Measurements from ENCODE around the gene HIRA. TPM values are rescaled to one million over a fixed set of nuclear protein-coding genes. Genes with fewer than 3 reads are reported as not detected.
A peak's percentile ranks its signal among the peaks of the same experiment; 100 is the strongest.

The HIRA gene
- total and polyA plus RNA-seq, 10 donors, result 8.9 to 31.7 (median 24.6) TPM

DNA sequence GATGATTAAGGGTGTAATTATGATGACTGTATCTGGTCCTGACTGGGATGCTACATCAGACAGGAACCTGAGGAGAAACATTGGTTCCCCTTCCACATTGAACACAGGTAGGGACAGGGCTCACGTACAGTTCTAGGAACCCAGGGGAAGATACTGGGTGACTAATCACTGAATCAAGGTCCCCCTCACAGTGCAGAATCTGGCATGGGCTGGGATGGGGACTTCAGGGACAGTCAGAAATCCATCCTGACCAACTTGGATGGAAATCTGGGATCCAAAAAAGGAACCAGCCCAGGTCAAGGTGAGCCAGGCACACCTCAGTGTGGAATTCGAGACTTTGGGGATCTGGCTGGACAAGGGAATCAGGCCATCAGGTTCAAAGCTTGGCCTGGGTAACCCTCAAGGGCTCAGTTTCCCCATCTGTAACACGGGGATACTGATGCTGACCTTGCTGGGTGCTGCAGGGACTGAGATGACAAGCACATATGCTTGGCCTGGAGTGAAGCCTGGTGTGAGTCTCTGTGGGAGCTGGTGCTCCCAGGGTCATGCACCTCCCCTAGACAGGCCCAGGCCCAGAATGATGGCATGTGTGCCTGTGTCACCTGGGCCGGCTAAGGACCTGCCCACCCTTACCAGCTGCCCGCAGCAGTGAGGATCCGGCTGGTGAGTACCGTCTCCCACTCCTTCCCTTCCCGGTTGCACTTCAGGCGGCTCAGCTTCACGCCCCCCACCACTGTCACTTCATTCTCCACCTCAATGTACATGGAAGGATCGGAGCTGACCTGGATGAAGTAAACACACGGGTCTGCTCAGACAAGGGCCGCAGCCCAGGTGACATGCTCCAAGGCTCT lies 72.6 kb downstream of the HIRA start:
- no peaks in the 10 kb centered on the region for H3K27me3 ChIP-seq (replicated peaks in 1 of 7)
- H3K36me3 ChIP-seq, result peaks cover 3 to 100% (median 87%) of the 10 kb centered on the region in 6 donors
- H3K27ac ChIP-seq, result peak overlapping the region in 1 of 8 donors; percentile 17
- TF ChIP-seq, protein P1, sequence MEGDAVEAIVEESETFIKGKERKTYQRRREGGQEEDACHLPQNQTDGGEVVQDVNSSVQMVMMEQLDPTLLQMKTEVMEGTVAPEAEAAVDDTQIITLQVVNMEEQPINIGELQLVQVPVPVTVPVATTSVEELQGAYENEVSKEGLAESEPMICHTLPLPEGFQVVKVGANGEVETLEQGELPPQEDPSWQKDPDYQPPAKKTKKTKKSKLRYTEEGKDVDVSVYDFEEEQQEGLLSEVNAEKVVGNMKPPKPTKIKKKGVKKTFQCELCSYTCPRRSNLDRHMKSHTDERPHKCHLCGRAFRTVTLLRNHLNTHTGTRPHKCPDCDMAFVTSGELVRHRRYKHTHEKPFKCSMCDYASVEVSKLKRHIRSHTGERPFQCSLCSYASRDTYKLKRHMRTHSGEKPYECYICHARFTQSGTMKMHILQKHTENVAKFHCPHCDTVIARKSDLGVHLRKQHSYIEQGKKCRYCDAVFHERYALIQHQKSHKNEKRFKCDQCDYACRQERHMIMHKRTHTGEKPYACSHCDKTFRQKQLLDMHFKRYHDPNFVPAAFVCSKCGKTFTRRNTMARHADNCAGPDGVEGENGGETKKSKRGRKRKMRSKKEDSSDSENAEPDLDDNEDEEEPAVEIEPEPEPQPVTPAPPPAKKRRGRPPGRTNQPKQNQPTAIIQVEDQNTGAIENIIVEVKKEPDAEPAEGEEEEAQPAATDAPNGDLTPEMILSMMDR (IDR thresholded peaks at IDR 0.05 in 8 of 11, conservative IDR thresholded peaks at IDR 0.05 in 3 of 11), result no peak
- TF ChIP-seq POLR2A (IDR thresholded peaks at IDR 0.05), result no peak
- TF ChIP-seq POLR2AphosphoS5 (IDR thresholded peaks at IDR 0.05), result no peak
- no peak for DNase-seq
- intact Hi-C loops (cut with DNase I; ENCODE audit: low total_unique reads), result no loop called here
- 93 to 98% (median 97%) methylated on average over 12 to 13 of the region's 13 CpGs for WGBS, 5 donors
- H3K9me3 ChIP-seq, result no peaks in the 10 kb centered on the region
- no peak overlapping the region for H3K4me3 ChIP-seq
- H3K4me1 ChIP-seq, result peaks cover 0 to 18% (median 7%) of the 10 kb centered on the region in 6 donors

DNA sequence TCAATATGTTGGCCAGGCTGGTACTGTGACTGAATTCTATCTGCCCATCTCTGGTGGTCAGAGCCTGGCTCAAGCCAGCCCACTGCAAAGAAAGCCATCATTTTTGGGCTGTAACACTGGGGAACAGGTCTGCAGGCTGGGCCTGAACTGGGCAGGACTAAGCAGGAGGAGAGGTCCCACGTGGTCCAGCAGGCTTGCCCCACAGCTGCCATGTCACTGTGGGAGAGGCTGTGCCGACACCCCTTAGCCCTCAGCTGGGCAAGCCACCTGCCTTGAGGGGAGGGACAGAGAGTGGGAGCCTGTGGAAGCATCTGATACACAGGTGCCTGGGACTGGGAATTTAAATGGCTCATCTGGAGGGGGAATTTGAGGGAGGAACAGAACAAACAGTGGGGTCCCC lies 73.3 kb downstream of the HIRA start:
- WGBS, 5 donors, result 91 to 100% (median 95%) methylated on average over 1 to 2 of the region's 2 CpGs
- no peak overlapping the region for H3K27ac ChIP-seq
- H3K4me3 ChIP-seq, result no peak overlapping the region
- peaks cover 3 to 100% (median 90%) of the 10 kb centered on the region in 6 donors for H3K36me3 ChIP-seq
- peaks cover 0 to 18% (median 7%) of the 10 kb centered on the region in 6 donors for H3K4me1 ChIP-seq
- no peaks in the 10 kb centered on the region for H3K9me3 ChIP-seq
- DNase-seq, result no peak
- TF ChIP-seq POLR2AphosphoS5 (IDR thresholded peaks at IDR 0.05), result no peak
- TF ChIP-seq, protein P1 (IDR thresholded peaks at IDR 0.05 in 8 of 11, conservative IDR thresholded peaks at IDR 0.05 in 3 of 11), result no peak
- TF ChIP-seq POLR2A (IDR thresholded peaks at IDR 0.05), result no peak
- no peaks in the 10 kb centered on the region for H3K27me3 ChIP-seq (replicated peaks in 1 of 7)
- intact Hi-C loops (cut with DNase I; ENCODE audit: low total_unique reads), result no loop called here

DNA sequence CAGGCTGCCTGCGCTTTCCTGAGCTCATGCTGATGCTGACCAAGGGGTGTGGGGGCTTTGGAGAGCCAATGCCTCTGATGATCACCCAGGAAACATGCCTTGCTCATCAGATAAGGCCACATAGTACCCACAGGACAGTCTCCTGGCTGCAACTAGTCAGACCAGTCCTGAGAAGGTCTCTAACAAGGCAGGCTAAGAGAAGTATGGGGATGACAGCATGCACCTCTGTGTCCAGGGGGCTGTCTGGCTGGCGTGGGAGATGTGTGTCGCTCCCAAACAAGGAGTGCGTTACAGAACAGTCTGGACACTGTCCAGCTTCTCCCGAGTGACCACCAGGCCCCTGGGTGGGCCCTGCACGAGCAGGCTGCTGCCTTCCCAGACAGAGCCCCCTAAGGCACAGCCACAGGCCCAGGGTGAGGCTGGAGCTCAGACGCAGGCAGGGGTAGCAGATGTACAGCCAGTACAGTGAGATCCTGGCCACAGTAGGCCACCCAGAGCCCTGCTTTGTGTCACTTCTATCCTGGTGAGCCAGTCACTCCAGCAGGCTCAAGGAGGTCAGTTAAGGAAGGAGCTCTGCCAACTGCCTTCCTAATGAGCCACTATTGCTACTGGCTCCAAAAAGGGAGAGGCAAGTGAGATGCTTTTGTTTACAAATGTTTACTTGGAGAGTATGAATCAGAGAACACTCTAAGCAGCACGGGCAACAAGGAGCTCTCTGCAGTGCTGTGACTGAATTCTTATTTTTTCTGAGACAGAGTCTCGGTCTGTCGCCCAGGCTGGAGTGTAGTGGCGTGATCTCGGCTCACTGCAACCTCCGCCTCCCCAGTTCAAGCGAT lies 74.0 kb downstream of the HIRA start:
- TF ChIP-seq, protein P1 (IDR thresholded peaks at IDR 0.05 in 8 of 11, conservative IDR thresholded peaks at IDR 0.05 in 3 of 11), result no peak
- TF ChIP-seq POLR2AphosphoS5 (IDR thresholded peaks at IDR 0.05) (no peak), POLR2A (IDR thresholded peaks at IDR 0.05) (no peak)
- H3K4me1 ChIP-seq, result peaks cover 0 to 18% (median 7%) of the 10 kb centered on the region in 6 donors
- H3K36me3 ChIP-seq, result peaks cover 3 to 100% (median 94%) of the 10 kb centered on the region in 6 donors
- WGBS, 5 donors, result 92 to 99% (median 94%) methylated on average over 7 to 14 of the region's 14 CpGs
- intact Hi-C loops (cut with DNase I; ENCODE audit: low total_unique reads), result no loop called here
- no peaks in the 10 kb centered on the region for H3K27me3 ChIP-seq (replicated peaks in 1 of 7)
- H3K9me3 ChIP-seq, result no peaks in the 10 kb centered on the region
- H3K4me3 ChIP-seq, result no peak overlapping the region
- H3K27ac ChIP-seq, result no peak overlapping the region
- DNase-seq, result no peak
